Upper lobe of left lung (tissue), 4 donors: ENCODE data around the gene NRXN3.

Source experiments
- EP300 ChIP-seq, 4 donors: sonication (generic); formaldehyde crosslinking; IDR thresholded peaks; one replicate each; pipeline ENCODE4 v1.5.1; 2017; ENCODE audit warnings: antibody characterized with exemption in 4 of 4, control low read depth in 2 of 4
- POLR2AphosphoS5 ChIP-seq, 2 donors: sonication (generic); formaldehyde crosslinking; IDR thresholded peaks; one replicate each; pipeline ENCODE4 v1.5.1; 2017; ENCODE audit warnings: antibody characterized with exemption in 2 of 2
- TF ChIP-seq, protein P1 (sequence below), 6 experiments: fragments of 450-650 bp in 4 of 6; fragments of 200-600 bp in 2 of 6; sonication (generic) in 2 of 6; IDR thresholded peaks; one replicate each; pipeline ENCODE4 v1.5.1; 2016 to 2019; ENCODE audit warnings: antibody characterized with exemption in 6 of 6

DNA sequence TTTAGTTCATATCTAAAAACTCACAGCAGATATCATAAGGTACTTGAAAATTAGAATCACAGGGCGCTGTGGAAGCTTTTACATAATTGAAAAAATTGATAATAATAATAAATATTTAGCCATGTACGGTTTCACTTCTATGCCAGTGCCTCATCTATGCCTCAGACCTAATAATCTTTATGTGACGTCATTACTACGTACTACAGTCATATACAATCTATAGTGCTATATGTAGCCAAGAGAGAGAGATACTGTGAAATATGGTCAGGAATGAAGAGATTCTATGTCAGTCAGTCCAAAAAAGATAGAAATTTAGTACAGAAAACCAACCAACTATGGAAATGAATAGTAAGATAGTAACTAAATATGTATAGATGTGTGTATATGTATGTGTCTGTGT lies 1010.5 kb downstream of the NRXN3 start:
- TF ChIP-seq, protein P1, sequence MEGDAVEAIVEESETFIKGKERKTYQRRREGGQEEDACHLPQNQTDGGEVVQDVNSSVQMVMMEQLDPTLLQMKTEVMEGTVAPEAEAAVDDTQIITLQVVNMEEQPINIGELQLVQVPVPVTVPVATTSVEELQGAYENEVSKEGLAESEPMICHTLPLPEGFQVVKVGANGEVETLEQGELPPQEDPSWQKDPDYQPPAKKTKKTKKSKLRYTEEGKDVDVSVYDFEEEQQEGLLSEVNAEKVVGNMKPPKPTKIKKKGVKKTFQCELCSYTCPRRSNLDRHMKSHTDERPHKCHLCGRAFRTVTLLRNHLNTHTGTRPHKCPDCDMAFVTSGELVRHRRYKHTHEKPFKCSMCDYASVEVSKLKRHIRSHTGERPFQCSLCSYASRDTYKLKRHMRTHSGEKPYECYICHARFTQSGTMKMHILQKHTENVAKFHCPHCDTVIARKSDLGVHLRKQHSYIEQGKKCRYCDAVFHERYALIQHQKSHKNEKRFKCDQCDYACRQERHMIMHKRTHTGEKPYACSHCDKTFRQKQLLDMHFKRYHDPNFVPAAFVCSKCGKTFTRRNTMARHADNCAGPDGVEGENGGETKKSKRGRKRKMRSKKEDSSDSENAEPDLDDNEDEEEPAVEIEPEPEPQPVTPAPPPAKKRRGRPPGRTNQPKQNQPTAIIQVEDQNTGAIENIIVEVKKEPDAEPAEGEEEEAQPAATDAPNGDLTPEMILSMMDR (IDR thresholded peaks at IDR 0.05): no peak
- TF ChIP-seq EP300 (IDR thresholded peaks at IDR 0.05) (no peak), POLR2AphosphoS5 (IDR thresholded peaks at IDR 0.05) (no peak)
